Parathyroid adenoma (tissue), 2 donors: ENCODE measurements around the gene RAP1GAP2.

Experiments
- H2AFZ ChIP-seq: fragments of 300-600 bp; sonication (generic); one replicate; pipeline ENCODE4 v1.7.0; 2017; ENCODE audit warnings: antibody characterized with exemption, mild to moderate bottlenecking
- H3K27ac ChIP-seq: fragments of 300-600 bp; sonication (generic); one replicate; pipeline ENCODE4 v1.7.0; 2017
- H3K27me3 ChIP-seq: fragments of 300-600 bp; sonication (generic); one replicate; pipeline ENCODE4 v1.7.0; 2017; ENCODE audit warnings: low read length; ENCODE audit not compliant: control insufficient read depth, insufficient read depth
- H3K36me3 ChIP-seq: fragments of 300-600 bp; sonication (generic); one replicate; pipeline ENCODE4 v1.7.0; 2017; ENCODE audit warnings: low read length; ENCODE audit not compliant: control insufficient read depth, insufficient read depth
- H3K4me1 ChIP-seq: fragments of 300-600 bp; sonication (generic); one replicate; pipeline ENCODE4 v1.7.0; 2017; ENCODE audit warnings: control low read depth
- H3K4me2 ChIP-seq: fragments of 300-600 bp; sonication (generic); one replicate; pipeline ENCODE4 v1.7.0; 2017; ENCODE audit warnings: low read length
- H3K4me3 ChIP-seq: fragments of 300-600 bp; sonication (generic); one replicate; pipeline ENCODE4 v1.7.0; 2017; ENCODE audit warnings: low read depth, low read length
- H3K79me2 ChIP-seq: fragments of 300-600 bp; sonication (generic); one replicate; pipeline ENCODE4 v1.7.0; 2017; ENCODE audit warnings: control low read depth
- H3K9ac ChIP-seq: fragments of 300-600 bp; sonication (generic); one replicate; pipeline ENCODE4 v1.7.0; 2017; ENCODE audit warnings: mild to moderate bottlenecking
- H3K9me3 ChIP-seq: fragments of 300-600 bp; sonication (generic); one replicate; pipeline ENCODE4 v1.7.0; 2017; ENCODE audit warnings: low read length; ENCODE audit not compliant: control insufficient read depth
- TF ChIP-seq, protein P1 (sequence below): fragments of 300-600 bp; sonication (generic); IDR thresholded peaks from one replicate; pipeline ENCODE4 v1.7.0; 2017; ENCODE audit warnings: antibody characterized with exemption, mild to moderate bottlenecking
- donor health status: primary hyperparathyroidism.

RAP1GAP2 gene

DNA sequence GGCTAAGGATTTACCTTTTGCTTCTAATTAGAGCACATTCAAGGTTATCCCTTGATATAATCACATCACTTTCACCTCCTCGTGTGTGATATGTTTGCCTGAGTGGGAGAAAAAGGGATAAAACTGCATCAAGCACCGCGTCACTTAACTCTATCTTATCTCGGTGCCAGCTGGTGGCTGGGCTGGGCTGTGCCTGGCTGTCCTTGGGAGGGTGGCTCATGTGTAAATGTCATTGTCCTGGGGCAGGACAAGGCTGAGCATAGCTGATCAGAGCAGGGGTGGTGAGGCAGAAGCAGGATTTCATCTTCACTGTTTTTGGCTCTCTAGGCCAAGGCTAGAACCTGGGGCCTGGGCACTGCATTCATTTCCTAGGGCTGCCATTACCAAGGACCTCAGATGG, 105.3 kb downstream of the RAP1GAP2 start:
- no peaks in the 10 kb centered on the region for H3K4me1 ChIP-seq
- H2AFZ ChIP-seq: no peak overlapping the region
- H3K79me2 ChIP-seq: no peaks in the 10 kb centered on the region
- no peak overlapping the region for H3K4me3 ChIP-seq
- TF ChIP-seq, protein P1, sequence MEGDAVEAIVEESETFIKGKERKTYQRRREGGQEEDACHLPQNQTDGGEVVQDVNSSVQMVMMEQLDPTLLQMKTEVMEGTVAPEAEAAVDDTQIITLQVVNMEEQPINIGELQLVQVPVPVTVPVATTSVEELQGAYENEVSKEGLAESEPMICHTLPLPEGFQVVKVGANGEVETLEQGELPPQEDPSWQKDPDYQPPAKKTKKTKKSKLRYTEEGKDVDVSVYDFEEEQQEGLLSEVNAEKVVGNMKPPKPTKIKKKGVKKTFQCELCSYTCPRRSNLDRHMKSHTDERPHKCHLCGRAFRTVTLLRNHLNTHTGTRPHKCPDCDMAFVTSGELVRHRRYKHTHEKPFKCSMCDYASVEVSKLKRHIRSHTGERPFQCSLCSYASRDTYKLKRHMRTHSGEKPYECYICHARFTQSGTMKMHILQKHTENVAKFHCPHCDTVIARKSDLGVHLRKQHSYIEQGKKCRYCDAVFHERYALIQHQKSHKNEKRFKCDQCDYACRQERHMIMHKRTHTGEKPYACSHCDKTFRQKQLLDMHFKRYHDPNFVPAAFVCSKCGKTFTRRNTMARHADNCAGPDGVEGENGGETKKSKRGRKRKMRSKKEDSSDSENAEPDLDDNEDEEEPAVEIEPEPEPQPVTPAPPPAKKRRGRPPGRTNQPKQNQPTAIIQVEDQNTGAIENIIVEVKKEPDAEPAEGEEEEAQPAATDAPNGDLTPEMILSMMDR: no peak
- no peak overlapping the region for H3K9ac ChIP-seq
- H3K27me3 ChIP-seq: no peaks in the 10 kb centered on the region
- H3K27ac ChIP-seq: no peak overlapping the region
- no peak overlapping the region for H3K4me2 ChIP-seq
- no peaks in the 10 kb centered on the region for H3K9me3 ChIP-seq
- H3K36me3 ChIP-seq: no peaks in the 10 kb centered on the region

GRCh38 chr17:2902546-2902945, 106.3 kb downstream of the RAP1GAP2 start:
- Histone ChIP-seq H3K4me3 (no peak overlapping the region), H2AFZ (no peak overlapping the region), H3K4me1 (no peaks in the 10 kb centered on the region), H3K27ac (no peak overlapping the region), H3K36me3 (no peaks in the 10 kb centered on the region), H3K9me3 (no peaks in the 10 kb centered on the region), H3K4me2 (no peak overlapping the region), H3K9ac (no peak overlapping the region), H3K79me2 (no peaks in the 10 kb centered on the region), H3K27me3 (no peaks in the 10 kb centered on the region)
- TF ChIP-seq, protein P1: no peak

DNA sequence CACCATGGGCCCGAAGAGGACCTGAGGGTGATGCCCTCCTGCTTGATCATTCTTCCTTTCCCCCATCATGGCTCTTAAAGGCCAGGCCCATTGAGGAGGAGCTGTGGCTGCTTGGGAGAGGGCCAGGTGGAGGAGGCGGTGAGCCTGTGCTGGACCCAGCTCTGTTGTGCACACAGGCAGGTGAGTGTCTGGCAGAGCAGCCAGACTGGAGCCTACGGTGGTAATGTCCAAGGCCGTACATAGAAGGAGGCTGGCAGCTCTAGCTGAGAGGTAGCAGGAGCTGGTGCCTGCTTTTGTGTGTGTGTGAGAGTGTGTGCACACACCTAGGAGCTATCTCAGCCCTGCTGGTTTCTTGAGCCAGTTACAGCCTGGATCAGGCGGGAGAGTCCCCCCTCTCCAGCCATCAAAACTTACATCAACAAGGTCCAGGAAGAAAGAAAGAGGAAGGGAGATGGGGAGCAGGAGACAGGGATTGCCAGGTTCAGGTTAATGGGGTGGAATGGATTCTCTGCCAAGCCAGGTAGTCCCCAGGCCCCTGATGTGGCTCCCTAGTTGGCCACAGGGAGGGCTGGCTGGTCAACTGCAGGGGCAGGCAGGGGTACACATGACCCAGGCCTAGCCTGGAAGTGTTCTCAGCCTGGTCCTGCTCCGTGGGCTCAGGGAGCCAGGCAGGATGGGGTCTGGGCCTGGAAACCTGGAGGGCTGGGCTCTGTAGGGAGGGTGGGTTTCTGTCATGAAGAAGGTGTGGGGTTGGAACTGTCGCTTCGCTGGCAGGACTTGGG, 107.1 kb downstream of the RAP1GAP2 start:
- no peak overlapping the region for H3K4me3 ChIP-seq
- no peaks in the 10 kb centered on the region for H3K79me2 ChIP-seq
- H3K9me3 ChIP-seq: no peaks in the 10 kb centered on the region
- H3K27me3 ChIP-seq: no peaks in the 10 kb centered on the region
- no peak overlapping the region for H2AFZ ChIP-seq
- no peak overlapping the region for H3K4me2 ChIP-seq
- no peaks in the 10 kb centered on the region for H3K36me3 ChIP-seq
- H3K4me1 ChIP-seq: no peaks in the 10 kb centered on the region
- no peak overlapping the region for H3K9ac ChIP-seq
- TF ChIP-seq, protein P1: no peak
- H3K27ac ChIP-seq: no peak overlapping the region

DNA sequence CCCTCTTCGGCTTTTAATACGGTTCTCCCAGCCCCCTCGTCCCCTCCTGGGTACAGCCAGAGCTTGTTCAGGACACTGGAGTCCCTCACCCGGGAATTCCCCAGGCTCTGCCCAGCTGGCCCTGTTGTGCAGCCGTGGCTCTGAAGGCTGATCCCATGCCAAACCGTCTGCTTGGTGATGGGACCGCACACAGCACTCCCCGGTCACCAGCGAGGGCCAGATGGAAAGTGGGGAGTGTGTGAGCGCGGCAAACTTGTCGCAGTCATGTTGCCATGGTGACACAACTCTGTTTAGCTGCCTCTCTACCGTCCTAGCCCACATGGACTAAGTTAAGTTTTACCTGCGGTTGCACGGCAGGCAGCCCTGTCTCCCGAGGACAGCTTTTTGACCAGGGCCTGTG, 107.9 kb downstream of the RAP1GAP2 start:
- H3K27me3 ChIP-seq: no peaks in the 10 kb centered on the region
- no peaks in the 10 kb centered on the region for H3K36me3 ChIP-seq
- no peak overlapping the region for H3K4me2 ChIP-seq
- H3K79me2 ChIP-seq: no peaks in the 10 kb centered on the region
- no peak overlapping the region for H2AFZ ChIP-seq
- H3K9me3 ChIP-seq: no peaks in the 10 kb centered on the region
- no peak overlapping the region for H3K9ac ChIP-seq
- no peaks in the 10 kb centered on the region for H3K4me1 ChIP-seq
- H3K4me3 ChIP-seq: no peak overlapping the region
- no peak overlapping the region for H3K27ac ChIP-seq
- TF ChIP-seq, protein P1: no peak

DNA sequence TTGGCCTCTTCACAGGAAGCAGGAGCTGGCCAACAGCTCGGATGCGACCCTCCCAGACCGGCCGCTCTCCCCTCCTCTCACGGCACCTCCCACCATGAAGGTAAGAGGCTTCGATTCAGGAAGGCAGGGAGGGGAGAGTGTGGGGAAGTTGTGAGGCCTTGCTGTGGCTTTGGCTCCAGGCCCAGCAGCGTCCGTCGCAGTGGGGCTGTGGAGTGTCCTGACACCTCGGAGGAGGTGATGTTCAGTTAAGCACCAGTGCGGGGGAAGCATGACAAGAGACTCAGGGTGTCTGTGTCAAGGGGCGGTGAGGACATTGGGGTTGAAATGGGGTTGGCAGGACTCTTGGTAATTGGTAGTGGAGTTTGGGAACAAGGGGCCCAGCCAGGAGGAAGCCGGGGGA, 109.0 kb downstream of the RAP1GAP2 start:
- Histone ChIP-seq H3K4me1 (no peaks in the 10 kb centered on the region), H3K4me3 (no peak overlapping the region), H3K4me2 (no peak overlapping the region), H3K27me3 (no peaks in the 10 kb centered on the region), H3K9ac (no peak overlapping the region), H3K9me3 (no peaks in the 10 kb centered on the region), H2AFZ (no peak overlapping the region), H3K27ac (no peak overlapping the region), H3K36me3 (no peaks in the 10 kb centered on the region), H3K79me2 (no peaks in the 10 kb centered on the region)
- TF ChIP-seq, protein P1: no peak
